ENCODE measurements around the gene HECTD3.

GRCh38 chr1:45013551-45014209 is 2.6 kb upstream of the HECTD3 start:
- TF ChIP-seq, protein P1, sequence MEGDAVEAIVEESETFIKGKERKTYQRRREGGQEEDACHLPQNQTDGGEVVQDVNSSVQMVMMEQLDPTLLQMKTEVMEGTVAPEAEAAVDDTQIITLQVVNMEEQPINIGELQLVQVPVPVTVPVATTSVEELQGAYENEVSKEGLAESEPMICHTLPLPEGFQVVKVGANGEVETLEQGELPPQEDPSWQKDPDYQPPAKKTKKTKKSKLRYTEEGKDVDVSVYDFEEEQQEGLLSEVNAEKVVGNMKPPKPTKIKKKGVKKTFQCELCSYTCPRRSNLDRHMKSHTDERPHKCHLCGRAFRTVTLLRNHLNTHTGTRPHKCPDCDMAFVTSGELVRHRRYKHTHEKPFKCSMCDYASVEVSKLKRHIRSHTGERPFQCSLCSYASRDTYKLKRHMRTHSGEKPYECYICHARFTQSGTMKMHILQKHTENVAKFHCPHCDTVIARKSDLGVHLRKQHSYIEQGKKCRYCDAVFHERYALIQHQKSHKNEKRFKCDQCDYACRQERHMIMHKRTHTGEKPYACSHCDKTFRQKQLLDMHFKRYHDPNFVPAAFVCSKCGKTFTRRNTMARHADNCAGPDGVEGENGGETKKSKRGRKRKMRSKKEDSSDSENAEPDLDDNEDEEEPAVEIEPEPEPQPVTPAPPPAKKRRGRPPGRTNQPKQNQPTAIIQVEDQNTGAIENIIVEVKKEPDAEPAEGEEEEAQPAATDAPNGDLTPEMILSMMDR (IDR thresholded peaks at IDR 0.05; ENCODE audit: low read depth, low read length), result no peak
- no peak for TF ChIP-seq EZH2phosphoT487 (IDR thresholded peaks at IDR 0.05; ENCODE audit: low read depth)
